HepG2 (cell line): ENCODE results near the gene TSPYL6. TPM values are rescaled to one million over a fixed set of nuclear protein-coding genes. Genes with fewer than 3 reads are reported as not detected.

Source experiments
- AKAP8 ChIP-seq: sonication (generic); formaldehyde crosslinking; IDR thresholded peaks from 2 replicates; pipeline ENCODE4 v1.5.1; 2020; ENCODE audit warnings: mild to moderate bottlenecking, missing genetic modification reagents
- CBX1 ChIP-seq: IDR thresholded peaks from one replicate; pipeline ENCODE4 v1.6.1; 2016; ENCODE audit warnings: antibody characterized with exemption, low read depth
- GATA4 ChIP-seq: sonication (generic); IDR thresholded peaks from 2 replicates; pipeline ENCODE4 v1.6.1; 2016; ENCODE audit warnings: antibody characterized with exemption, low read depth, borderline replicate concordance
- HMG20A ChIP-seq: IDR thresholded peaks from 2 replicates; pipeline ENCODE4 v1.6.1; 2016; ENCODE audit warnings: borderline replicate concordance
- HNRNPK ChIP-seq: fragments of 200-400 bp; formaldehyde crosslinking; IDR thresholded peaks from 2 replicates; pipeline ENCODE4 v1.6.1; 2018; ENCODE audit warnings: low read length, low read depth, moderate library complexity, mild to moderate bottlenecking; ENCODE audit not compliant: poor library complexity, severe bottlenecking
- HNRNPLL ChIP-seq: fragments of 200-400 bp; formaldehyde crosslinking; IDR thresholded peaks from 2 replicates; pipeline ENCODE4 v1.6.1; 2017; ENCODE audit warnings: mild to moderate bottlenecking, low read depth, low read length; ENCODE audit not compliant: poor library complexity, severe bottlenecking
- MED1 ChIP-seq: sonication (generic); formaldehyde crosslinking; IDR thresholded peaks from 2 replicates; pipeline ENCODE4 v1.4.0; 2020; ENCODE audit warnings: missing genetic modification reagents
- MLLT10 ChIP-seq: sonication (generic); formaldehyde crosslinking; IDR thresholded peaks from 2 replicates; pipeline ENCODE4 v1.4.0; 2020; ENCODE audit warnings: missing genetic modification reagents
- SALL2 ChIP-seq: sonication (generic); formaldehyde crosslinking; IDR thresholded peaks from 2 replicates; pipeline ENCODE4 v1.8.1; 2023; ENCODE audit warnings: mild to moderate bottlenecking, missing genetic modification reagents, inconsistent platforms
- SIN3A ChIP-seq: IDR thresholded peaks from 2 replicates; pipeline ENCODE4 v1.6.1; 2011; ENCODE audit warnings: low read depth, mild to moderate bottlenecking, control low read depth, low read length, borderline replicate concordance
- SIX4 ChIP-seq: sonication (generic); formaldehyde crosslinking; IDR thresholded peaks from 2 replicates; pipeline ENCODE4 v1.4.0; 2020; ENCODE audit warnings: missing genetic modification reagents
- THAP11 ChIP-seq: IDR thresholded peaks from 2 replicates; pipeline ENCODE4 v1.6.1; 2016; ENCODE audit warnings: missing biosample characterization, missing genetic modification reagents
- ZNF235 ChIP-seq: sonication (generic); formaldehyde crosslinking; IDR thresholded peaks from 2 replicates; pipeline ENCODE4 v1.8.1; 2023; ENCODE audit warnings: mild to moderate bottlenecking, missing genetic modification reagents, borderline replicate concordance
- ZNF251 ChIP-seq: sonication (generic); formaldehyde crosslinking; IDR thresholded peaks from 2 replicates; pipeline ENCODE4 v1.9.0; 2021; ENCODE audit warnings: mild to moderate bottlenecking, missing genetic modification reagents
- ZNF354B ChIP-seq: sonication (generic); formaldehyde crosslinking; IDR thresholded peaks from 2 replicates; pipeline ENCODE4 v1.8.0; 2022; ENCODE audit warnings: mild to moderate bottlenecking, missing genetic modification reagents
- ZNF44 ChIP-seq: sonication (generic); formaldehyde crosslinking; IDR thresholded peaks from 2 replicates; pipeline ENCODE4 v1.5.1; 2020; ENCODE audit warnings: mild to moderate bottlenecking, missing genetic modification reagents
- ZNF501 ChIP-seq: sonication (generic); formaldehyde crosslinking; IDR thresholded peaks from 2 replicates; pipeline ENCODE4 v1.5.1; 2020; ENCODE audit warnings: mild to moderate bottlenecking, moderate library complexity, missing genetic modification reagents
- ZNF850 ChIP-seq: sonication (generic); formaldehyde crosslinking; conservative IDR thresholded peaks from 2 replicates; pipeline ENCODE4 v1.9.0; 2021; ENCODE audit warnings: mild to moderate bottlenecking, missing genetic modification reagents
- ZNF879 ChIP-seq: sonication (generic); formaldehyde crosslinking; IDR thresholded peaks from 2 replicates; pipeline ENCODE4 v1.8.1; 2023; ENCODE audit warnings: missing genetic modification reagents
- polyA plus RNA-seq, 8 experiments: library from polyadenylated mRNA; depleted of rRNA in 3 of 8; stranded (reverse) in 7 of 8; unstranded in 1 of 8; fragments of >200 nt; fragmentation: Illumina TruSeq in 4 of 8; extraction: Trizol in 4 of 8; gene quantifications; 2 replicates each; pipeline versions ENCODE4 v1.2.1 to v1.2.3, GENCODE V29; 2011 to 2016; ENCODE audit warnings: low read depth in 4 of 8, missing spikeins in 1 of 8, mixed read lengths in 1 of 8; ENCODE audit not compliant: insufficient read depth in 1 of 8
- total RNA-seq, 5 experiments: library from RNA; depleted of rRNA; stranded (reverse); fragments of >200 nt; fragmentation: Illumina TruSeq; extraction: Trizol; gene quantifications; 2 replicates each; pipeline ENCODE4 v1.2.3, GENCODE V29; 2016; ENCODE audit warnings: low read depth in 1 of 5
- TF ChIP-seq, protein P1 (sequence below): IDR thresholded peaks from 2 replicates; pipeline ENCODE4 v1.4.0; 2020; ENCODE audit warnings: mild to moderate bottlenecking, missing genetic modification reagents
- TF ChIP-seq, protein P2 (sequence below): sonication (generic); formaldehyde crosslinking; IDR thresholded peaks from 2 replicates; pipeline ENCODE4 v1.8.0; 2022; ENCODE audit warnings: mild to moderate bottlenecking, missing genetic modification reagents
- TF ChIP-seq, protein P3 (sequence below): sonication (generic); formaldehyde crosslinking; IDR thresholded peaks from 2 replicates; pipeline ENCODE4 v1.5.0; 2020; ENCODE audit warnings: mild to moderate bottlenecking, low read depth, missing genetic modification reagents, borderline replicate concordance
- TF ChIP-seq, protein P4 (sequence below): sonication (generic); formaldehyde crosslinking; IDR thresholded peaks from 2 replicates; pipeline ENCODE4 v1.5.1; 2020; ENCODE audit warnings: mild to moderate bottlenecking, missing genetic modification reagents, moderate library complexity

TSPYL6 gene
- total and polyA plus RNA-seq, 2 of the 13 experiments (the other 11 are each of a cell fraction or from before 2014, with no cell fraction given), result 0.03 TPM; not detected in 1

DNA sequence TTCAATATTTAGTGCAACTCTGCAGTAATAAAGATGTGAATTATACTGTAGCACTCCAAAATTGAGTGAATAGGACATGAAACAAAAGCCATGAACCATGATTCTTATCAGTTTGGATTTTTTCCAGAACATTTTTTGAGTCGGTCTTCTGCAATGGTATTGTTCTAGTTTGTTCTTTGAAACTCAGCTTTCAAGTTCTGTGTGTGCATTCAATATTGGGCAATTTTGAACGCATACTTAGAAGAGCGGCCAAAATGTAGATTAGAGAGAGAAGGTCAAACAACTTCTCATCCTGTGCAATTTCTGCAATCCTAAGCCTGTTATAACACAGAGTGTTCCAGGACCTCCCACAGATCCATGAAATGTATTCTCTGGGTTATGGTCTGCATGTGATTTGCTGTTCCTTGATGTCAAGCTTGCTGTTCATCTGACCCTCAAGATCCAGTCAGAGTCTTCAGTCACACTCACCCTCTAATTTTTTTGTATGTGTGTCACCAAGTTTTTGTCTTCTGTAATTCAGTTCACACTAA lies 48.3 kb downstream of the TSPYL6 start (continued):
- TF ChIP-seq ZNF235 (CRISPR knock-in tag) (no peak), ZNF354B (CRISPR knock-in tag) (no peak), CBX1 (no peak), AKAP8 (no peak), MLLT10 (CRISPR knock-in tag) (no peak), SIN3A (no peak), ZNF879 (CRISPR knock-in tag) (no peak), ZNF251 (CRISPR knock-in tag) (no peak), THAP11 (CRISPR knock-in tag) (peak; percentile 73), HMG20A (peak; percentile 97), GATA4 (peak; percentile 98), ZNF850 (CRISPR knock-in tag) (no peak), ZNF501 (CRISPR knock-in tag) (no peak), SIX4 (CRISPR knock-in tag) (peak; percentile 83), SALL2 (CRISPR knock-in tag) (peak; percentile 24; the same call in 1 of the 2 replicates), MED1 (CRISPR knock-in tag) (peak; percentile 90), ZNF44 (CRISPR knock-in tag) (no peak), HNRNPK (no peak), HNRNPLL (no peak)
- TF ChIP-seq, protein P1, sequence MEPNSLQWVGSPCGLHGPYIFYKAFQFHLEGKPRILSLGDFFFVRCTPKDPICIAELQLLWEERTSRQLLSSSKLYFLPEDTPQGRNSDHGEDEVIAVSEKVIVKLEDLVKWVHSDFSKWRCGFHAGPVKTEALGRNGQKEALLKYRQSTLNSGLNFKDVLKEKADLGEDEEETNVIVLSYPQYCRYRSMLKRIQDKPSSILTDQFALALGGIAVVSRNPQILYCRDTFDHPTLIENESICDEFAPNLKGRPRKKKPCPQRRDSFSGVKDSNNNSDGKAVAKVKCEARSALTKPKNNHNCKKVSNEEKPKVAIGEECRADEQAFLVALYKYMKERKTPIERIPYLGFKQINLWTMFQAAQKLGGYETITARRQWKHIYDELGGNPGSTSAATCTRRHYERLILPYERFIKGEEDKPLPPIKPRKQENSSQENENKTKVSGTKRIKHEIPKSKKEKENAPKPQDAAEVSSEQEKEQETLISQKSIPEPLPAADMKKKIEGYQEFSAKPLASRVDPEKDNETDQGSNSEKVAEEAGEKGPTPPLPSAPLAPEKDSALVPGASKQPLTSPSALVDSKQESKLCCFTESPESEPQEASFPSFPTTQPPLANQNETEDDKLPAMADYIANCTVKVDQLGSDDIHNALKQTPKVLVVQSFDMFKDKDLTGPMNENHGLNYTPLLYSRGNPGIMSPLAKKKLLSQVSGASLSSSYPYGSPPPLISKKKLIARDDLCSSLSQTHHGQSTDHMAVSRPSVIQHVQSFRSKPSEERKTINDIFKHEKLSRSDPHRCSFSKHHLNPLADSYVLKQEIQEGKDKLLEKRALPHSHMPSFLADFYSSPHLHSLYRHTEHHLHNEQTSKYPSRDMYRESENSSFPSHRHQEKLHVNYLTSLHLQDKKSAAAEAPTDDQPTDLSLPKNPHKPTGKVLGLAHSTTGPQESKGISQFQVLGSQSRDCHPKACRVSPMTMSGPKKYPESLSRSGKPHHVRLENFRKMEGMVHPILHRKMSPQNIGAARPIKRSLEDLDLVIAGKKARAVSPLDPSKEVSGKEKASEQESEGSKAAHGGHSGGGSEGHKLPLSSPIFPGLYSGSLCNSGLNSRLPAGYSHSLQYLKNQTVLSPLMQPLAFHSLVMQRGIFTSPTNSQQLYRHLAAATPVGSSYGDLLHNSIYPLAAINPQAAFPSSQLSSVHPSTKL (CRISPR knock-in tag), result peak; percentile 99
- TF ChIP-seq, protein P2, sequence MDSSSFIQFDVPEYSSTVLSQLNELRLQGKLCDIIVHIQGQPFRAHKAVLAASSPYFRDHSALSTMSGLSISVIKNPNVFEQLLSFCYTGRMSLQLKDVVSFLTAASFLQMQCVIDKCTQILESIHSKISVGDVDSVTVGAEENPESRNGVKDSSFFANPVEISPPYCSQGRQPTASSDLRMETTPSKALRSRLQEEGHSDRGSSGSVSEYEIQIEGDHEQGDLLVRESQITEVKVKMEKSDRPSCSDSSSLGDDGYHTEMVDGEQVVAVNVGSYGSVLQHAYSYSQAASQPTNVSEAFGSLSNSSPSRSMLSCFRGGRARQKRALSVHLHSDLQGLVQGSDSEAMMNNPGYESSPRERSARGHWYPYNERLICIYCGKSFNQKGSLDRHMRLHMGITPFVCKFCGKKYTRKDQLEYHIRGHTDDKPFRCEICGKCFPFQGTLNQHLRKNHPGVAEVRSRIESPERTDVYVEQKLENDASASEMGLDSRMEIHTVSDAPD (CRISPR knock-in tag), result no peak; the same call in 1 of the 2 replicates
- TF ChIP-seq, protein P3, sequence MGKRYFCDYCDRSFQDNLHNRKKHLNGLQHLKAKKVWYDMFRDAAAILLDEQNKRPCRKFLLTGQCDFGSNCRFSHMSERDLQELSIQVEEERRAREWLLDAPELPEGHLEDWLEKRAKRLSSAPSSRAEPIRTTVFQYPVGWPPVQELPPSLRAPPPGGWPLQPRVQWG (CRISPR knock-in tag), result no peak
- TF ChIP-seq, protein P4, sequence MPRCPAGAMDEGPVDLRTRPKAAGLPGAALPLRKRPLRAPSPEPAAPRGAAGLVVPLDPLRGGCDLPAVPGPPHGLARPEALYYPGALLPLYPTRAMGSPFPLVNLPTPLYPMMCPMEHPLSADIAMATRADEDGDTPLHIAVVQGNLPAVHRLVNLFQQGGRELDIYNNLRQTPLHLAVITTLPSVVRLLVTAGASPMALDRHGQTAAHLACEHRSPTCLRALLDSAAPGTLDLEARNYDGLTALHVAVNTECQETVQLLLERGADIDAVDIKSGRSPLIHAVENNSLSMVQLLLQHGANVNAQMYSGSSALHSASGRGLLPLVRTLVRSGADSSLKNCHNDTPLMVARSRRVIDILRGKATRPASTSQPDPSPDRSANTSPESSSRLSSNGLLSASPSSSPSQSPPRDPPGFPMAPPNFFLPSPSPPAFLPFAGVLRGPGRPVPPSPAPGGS (CRISPR knock-in tag), result no peak
